ENCODE measurements around the gene ROCK2. TPM values are rescaled to one million over a fixed set of nuclear protein-coding genes. Genes with fewer than 3 reads are reported as not detected.

Gene ROCK2
- total and polyA plus RNA-seq, 2 of the 8 experiments (the other 6 are each of a cell fraction or from before 2014, with no cell fraction given), result 2.7 to 29.0 TPM

- Histone ChIP-seq H3K14ac (ENCODE audit: insufficient read length) (no peak overlapping the region), H3K27ac (ENCODE audit: low read depth, low read length) (no peak overlapping the region), H3K4me1 (replicated peaks in 1 of 4; ENCODE audit: control insufficient read depth in 3 of 4, insufficient read depth in 4 of 4, low read length in 3 of 4) (no peaks in the 10 kb centered on the region), H3K23me2 (ENCODE audit: low read depth, low read length) (no peaks in the 10 kb centered on the region; the same call in 1 of the 2 replicates), H3K9ac (replicated peaks in 1 of 4; ENCODE audit: extremely low read depth in 1 of 4, low read depth in 3 of 4, low read length in 3 of 4) (no peak overlapping the region), H2BK20ac (ENCODE audit: low read length) (no peak overlapping the region), H3K36me3 (ENCODE audit: control insufficient read depth in 2 of 4, insufficient read depth in 4 of 4, low read length in 3 of 4) (no peaks in the 10 kb centered on the region; a peak in 1 of 8 replicates), H2BK15ac (ENCODE audit: low read length) (no peak overlapping the region), H2AFZ (ENCODE audit: low read length) (no peak overlapping the region), H3K18ac (ENCODE audit: extremely low read depth, low read length) (no peak overlapping the region), H4K5ac (ENCODE audit: insufficient read length, low read depth, low read length) (no peak overlapping the region), H2BK12ac (ENCODE audit: low read depth, low read length) (no peak overlapping the region), H4K20me1 (replicated peaks in 1 of 2; ENCODE audit: control insufficient read depth in 1 of 2, insufficient read depth in 2 of 2, low read length in 2 of 2) (peaks cover 0 to 3% of the 10 kb centered on the region in 2 experiments), H3K23ac (ENCODE audit: insufficient read length) (no peak overlapping the region), H3K79me2 (ENCODE audit: control insufficient read depth in 1 of 2, insufficient read depth in 2 of 2, low read length in 2 of 2) (0 out of 4 replicates have a peak, but pooled peaks cover 0 to 7% of the 10 kb centered on the region in 2 experiments), H3K4ac (replicated peaks; ENCODE audit: insufficient read length, low read depth, low read length) (no peak overlapping the region), H3K79me1 (ENCODE audit: low read depth, low read length) (no peaks in the 10 kb centered on the region), H3K27me3 (replicated peaks in 1 of 4; ENCODE audit: control insufficient read depth in 3 of 4, extremely low read depth in 1 of 4, insufficient read depth in 3 of 4, low read length in 3 of 4) (no peaks in the 10 kb centered on the region), H3K4me2 (ENCODE audit: insufficient read depth in 1 of 2, low read depth in 2 of 2, low read length in 2 of 2) (no peak overlapping the region), H2BK120ac (replicated peaks; ENCODE audit: low read depth, low read length) (no peak overlapping the region), H3K56ac (replicated peaks; ENCODE audit: insufficient read length, low read depth, low read length) (no peak overlapping the region), H4K8ac (ENCODE audit: extremely low read depth, insufficient read depth, low read length) (no peak overlapping the region), H2BK5ac (ENCODE audit: low read depth, low read length) (no peak overlapping the region), H3K4me3 (ENCODE audit: extremely low read depth in 1 of 4, insufficient read depth in 2 of 4, low read depth in 3 of 4, low read length in 4 of 4) (no peak overlapping the region), H3K9me3 (ENCODE audit: insufficient read depth in 2 of 2, low read depth in 1 of 2, low read length in 1 of 2) (no peaks in the 10 kb centered on the region), H2AK5ac (ENCODE audit: low read depth, low read length) (no peak overlapping the region), H4K91ac (replicated peaks; ENCODE audit: insufficient read length, low read length) (no peak overlapping the region)
- DNase-seq (ENCODE audit: low read depth in 1 of 2, low spot score in 2 of 2), result no peak
- 95% methylated on average over 2 of the region's 2 CpGs; no CpG with 5 or more reads in 1 of the 2 experiments for WGBS, 2 experiments (ENCODE audit: extremely low coverage in 1 of 2, insufficient coverage in 1 of 2, insufficient read length in 1 of 2, insufficient replicate concordance in 2 of 2, low coverage in 1 of 2, low lambda C conversion rate in 2 of 2, missing lambda C conversion rate in 1 of 2)
- CTCF ChIA-PET (ENCODE audit: partially characterized antibody), result interaction anchor here (1.0 to 1.4 kb wide), 2 partner anchors 154 to 169 kb away, joined by 3 to 4 read pairs; no protein-coding TSS in a partner anchor
- POLR2A ChIA-PET (ENCODE audit: partially characterized antibody), result no interaction called here
- FAIRE-seq, result no peak
- TF ChIP-seq POU5F1 (IDR thresholded peaks at IDR 0.05; ENCODE audit: low read depth, low read length), result no peak
- no peak for TF ChIP-seq EGR1 (IDR thresholded peaks at IDR 0.05; ENCODE audit: borderline replicate concordance, low read depth, low read length)
- TF ChIP-seq CBX8 (IDR thresholded peaks at IDR 0.05; ENCODE audit: borderline replicate concordance, low read depth, low read length), result no peak
- no peak for TF ChIP-seq BACH1 (IDR thresholded peaks at IDR 0.05; ENCODE audit: low read length)
- TF ChIP-seq TEAD4 (IDR thresholded peaks at IDR 0.05; ENCODE audit: low read depth, low read length), result no peak
- TF ChIP-seq CHD1 (IDR thresholded peaks at IDR 0.05; ENCODE audit: low read depth, low read length), result no peak
- TF ChIP-seq JUND (IDR thresholded peaks at IDR 0.05; ENCODE audit: low read length), result no peak
- no peak for TF ChIP-seq SIRT6 (IDR thresholded peaks at IDR 0.05; ENCODE audit: low read length)
- no peak for TF ChIP-seq EP300 (IDR thresholded peaks at IDR 0.05; ENCODE audit: borderline replicate concordance in 1 of 2, low read depth in 2 of 2, low read length in 2 of 2)
- no peak for TF ChIP-seq CTBP2 (IDR thresholded peaks at IDR 0.05; ENCODE audit: borderline replicate concordance, insufficient read depth, insufficient read length, low read length)
- no peak for TF ChIP-seq ZNF274 (IDR thresholded peaks at IDR 0.05; ENCODE audit: borderline replicate concordance, extremely low read depth, low read length)
These were observed 101.8 kb downstream of the ROCK2 start for GRCh38 chr2:11242542-11243174.

All from H1 (cell line).